Suprapubic skin (tissue), 4 donors: ENCODE results near the gene ABCA13. TPM values are rescaled to one million over a fixed set of nuclear protein-coding genes. Genes with fewer than 3 reads are reported as not detected.

Experiments
- DNase-seq, 2 donors: peaks; one replicate each; pipeline ENCODE4 v3.0.0-alpha.2; 2019; ENCODE audit warnings: low spot score in 2 of 2
- H3K27ac ChIP-seq: fragments of 200-600 bp; sonication (generic); one replicate; pipeline ENCODE4 v1.5.1; 2019
- H3K27me3 ChIP-seq: fragments of 200-600 bp; sonication (generic); one replicate; pipeline ENCODE4 v1.5.1; 2019
- H3K36me3 ChIP-seq: fragments of 200-600 bp; sonication (generic); one replicate; pipeline ENCODE4 v1.5.1; 2019
- H3K4me1 ChIP-seq: fragments of 200-600 bp; sonication (generic); one replicate; pipeline ENCODE4 v1.5.1; 2019
- H3K4me3 ChIP-seq: fragments of 200-600 bp; sonication (generic); one replicate; pipeline ENCODE4 v1.5.1; 2019; ENCODE audit warnings: mild to moderate bottlenecking
- H3K9me3 ChIP-seq: fragments of 200-600 bp; sonication (generic); one replicate; pipeline ENCODE4 v1.5.1; 2019
- CTCF ChIP-seq, 2 donors: fragments of 200-600 bp in 1 of 2; fragments of 450-650 bp in 1 of 2; sonication (generic) in 1 of 2; IDR thresholded peaks; one replicate each; pipeline ENCODE4 v1.5.1; 2016 to 2019; ENCODE audit warnings: antibody characterized with exemption in 2 of 2, mild to moderate bottlenecking in 1 of 2, moderate library complexity in 1 of 2
- EP300 ChIP-seq: sonication (generic); formaldehyde crosslinking; IDR thresholded peaks from one replicate; pipeline ENCODE4 v1.6.1; 2017; ENCODE audit warnings: antibody characterized with exemption
- POLR2A ChIP-seq, 2 donors: fragments of 450-650 bp; IDR thresholded peaks; one replicate each; pipeline ENCODE4 v1.6.1; 2017; ENCODE audit warnings: antibody characterized with exemption in 2 of 2, mild to moderate bottlenecking in 2 of 2, moderate library complexity in 2 of 2
- POLR2AphosphoS5 ChIP-seq, 3 donors: sonication (generic); formaldehyde crosslinking; IDR thresholded peaks; one replicate each; pipeline ENCODE4 v1.6.1; 2017; ENCODE audit warnings: antibody characterized with exemption in 3 of 3
- WGBS: methylation state at CpG from one replicate; pipeline ENCODE4 v1.1.5; 2018; 5-methylcytosine and 5-hydroxymethylcytosine counted together
- total RNA-seq, 4 donors: library from RNA; depleted of rRNA; stranded (reverse); fragments of >200 nt; gene quantifications; one replicate each; pipeline ENCODE4 v1.1.0, GENCODE V29; 2016

ABCA13 gene
- total RNA-seq, 4 donors from 2014 or later, result 0.64 to 4.7 (median 2.6) TPM

- TF ChIP-seq POLR2A (IDR thresholded peaks at IDR 0.05), result no peak
- no peak for TF ChIP-seq EP300
- TF ChIP-seq POLR2AphosphoS5 (IDR thresholded peaks at IDR 0.05), result no peak
- TF ChIP-seq CTCF (IDR thresholded peaks at IDR 0.05), result no peak
- no peak overlapping the region for H3K27ac ChIP-seq
- no peaks in the 10 kb centered on the region for H3K27me3 ChIP-seq
- H3K4me3 ChIP-seq, result no peak overlapping the region
- DNase-seq, result no peak
- no peaks in the 10 kb centered on the region for H3K36me3 ChIP-seq
- no peaks in the 10 kb centered on the region for H3K4me1 ChIP-seq
- WGBS, result 98% methylated on average over 1 of the region's 1 CpG
- no peaks in the 10 kb centered on the region for H3K9me3 ChIP-seq
These were observed 46.0 kb downstream of the ABCA13 start for GRCh38 chr7:48217266-48217665.

GRCh38 chr7:48217753-48218152 lies 46.5 kb downstream of the ABCA13 start:
- no peaks in the 10 kb centered on the region for H3K27me3 ChIP-seq
- DNase-seq, result no peak
- H3K4me1 ChIP-seq, result no peaks in the 10 kb centered on the region
- H3K4me3 ChIP-seq, result no peak overlapping the region
- no peaks in the 10 kb centered on the region for H3K36me3 ChIP-seq
- TF ChIP-seq EP300 (no peak), CTCF (IDR thresholded peaks at IDR 0.05) (no peak), POLR2AphosphoS5 (IDR thresholded peaks at IDR 0.05) (no peak), POLR2A (IDR thresholded peaks at IDR 0.05) (no peak)
- H3K27ac ChIP-seq, result no peak overlapping the region
- H3K9me3 ChIP-seq, result no peaks in the 10 kb centered on the region

- Histone ChIP-seq H3K4me1 (no peaks in the 10 kb centered on the region), H3K4me3 (no peak overlapping the region), H3K27ac (no peak overlapping the region), H3K27me3 (no peaks in the 10 kb centered on the region), H3K36me3 (no peaks in the 10 kb centered on the region), H3K9me3 (no peaks in the 10 kb centered on the region)
- WGBS, result 72% methylated on average over 2 of the region's 2 CpGs
- no peak for DNase-seq
- TF ChIP-seq EP300, result no peak
These were observed 52.8 kb downstream of the ABCA13 start for GRCh38 chr7:48224042-48224441.

- no peaks in the 10 kb centered on the region for H3K27me3 ChIP-seq
- no peaks in the 10 kb centered on the region for H3K36me3 ChIP-seq
- no peak for DNase-seq
- no peaks in the 10 kb centered on the region for H3K4me1 ChIP-seq
- 96% methylated on average over 4 of the region's 4 CpGs for WGBS
- H3K4me3 ChIP-seq, result no peak overlapping the region
- TF ChIP-seq POLR2A (IDR thresholded peaks at IDR 0.05) (no peak), CTCF (IDR thresholded peaks at IDR 0.05) (no peak), EP300 (no peak), POLR2AphosphoS5 (IDR thresholded peaks at IDR 0.05) (no peak)
- H3K9me3 ChIP-seq, result no peaks in the 10 kb centered on the region
- H3K27ac ChIP-seq, result no peak overlapping the region
These were observed 53.8 kb downstream of the ABCA13 start for GRCh38 chr7:48225101-48225500.

GRCh38 chr7:48237354-48237753 lies 66.1 kb downstream of the ABCA13 start:
- Histone ChIP-seq H3K27me3 (no peaks in the 10 kb centered on the region), H3K4me3 (no peak overlapping the region), H3K9me3 (no peaks in the 10 kb centered on the region), H3K27ac (no peak overlapping the region), H3K4me1 (no peaks in the 10 kb centered on the region), H3K36me3 (no peaks in the 10 kb centered on the region)
- no peak for TF ChIP-seq EP300
- TF ChIP-seq POLR2AphosphoS5 (IDR thresholded peaks at IDR 0.05), result no peak
- no peak for TF ChIP-seq CTCF (IDR thresholded peaks at IDR 0.05)
- no peak for DNase-seq

- H3K36me3 ChIP-seq, result no peaks in the 10 kb centered on the region
- no peak overlapping the region for H3K4me3 ChIP-seq
- H3K27me3 ChIP-seq, result no peaks in the 10 kb centered on the region
- no peaks in the 10 kb centered on the region for H3K4me1 ChIP-seq
- no peak for DNase-seq
- H3K27ac ChIP-seq, result no peak overlapping the region
- no peaks in the 10 kb centered on the region for H3K9me3 ChIP-seq
- 73% methylated on average over 8 of the region's 8 CpGs for WGBS
- no peak for TF ChIP-seq CTCF (IDR thresholded peaks at IDR 0.05)
- TF ChIP-seq POLR2A (IDR thresholded peaks at IDR 0.05), result no peak
- no peak for TF ChIP-seq POLR2AphosphoS5 (IDR thresholded peaks at IDR 0.05)
- no peak for TF ChIP-seq EP300
These were observed 71.6 kb downstream of the ABCA13 start for GRCh38 chr7:48242846-48243245.
